ENCODE measurements around the gene FOXN3.

FOXN3 gene

DNA sequence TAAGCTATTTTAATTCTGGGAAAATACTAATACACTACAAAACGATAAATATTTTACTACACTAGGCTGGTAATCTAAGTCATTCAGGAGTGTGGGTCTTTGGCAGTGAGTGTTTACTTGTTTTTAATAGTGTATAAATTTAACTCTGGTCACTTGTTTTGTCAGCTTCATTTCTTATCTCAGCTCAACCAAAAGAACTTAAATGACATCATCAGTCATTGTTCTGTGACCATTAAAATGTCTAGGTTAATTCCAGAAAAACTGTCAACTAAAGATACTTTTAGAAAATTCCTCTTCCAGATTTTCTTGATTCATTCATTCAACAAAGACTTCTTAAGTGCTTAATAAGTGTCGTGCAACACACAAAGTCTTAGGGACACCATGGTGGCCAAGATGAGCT lies 102.8 kb downstream of the FOXN3 start:
- Histone ChIP-seq H3K4me3 (no peak overlapping the region), H3K9ac (ENCODE audit: insufficient read length) (no peak overlapping the region), H3K36me3 (ENCODE audit: insufficient read depth, low read length) (no peaks in the 10 kb centered on the region), H3K9me3 (ENCODE audit: low read depth, low read length) (no peaks in the 10 kb centered on the region), H3K27ac (no peak overlapping the region)
- no peak for DNase-seq (ENCODE audit: low read depth, low spot score)
- TF ChIP-seq FOXP2 (optimal IDR thresholded peaks at IDR 0.05; ENCODE audit: control extremely low read depth, extremely low read length, insufficient read depth) (no peak), POLR2AphosphoS5 (IDR thresholded peaks at IDR 0.05; ENCODE audit: borderline replicate concordance, low read depth, low read length) (no peak), EZH2 (IDR thresholded peaks at IDR 0.05) (no peak)

DNA sequence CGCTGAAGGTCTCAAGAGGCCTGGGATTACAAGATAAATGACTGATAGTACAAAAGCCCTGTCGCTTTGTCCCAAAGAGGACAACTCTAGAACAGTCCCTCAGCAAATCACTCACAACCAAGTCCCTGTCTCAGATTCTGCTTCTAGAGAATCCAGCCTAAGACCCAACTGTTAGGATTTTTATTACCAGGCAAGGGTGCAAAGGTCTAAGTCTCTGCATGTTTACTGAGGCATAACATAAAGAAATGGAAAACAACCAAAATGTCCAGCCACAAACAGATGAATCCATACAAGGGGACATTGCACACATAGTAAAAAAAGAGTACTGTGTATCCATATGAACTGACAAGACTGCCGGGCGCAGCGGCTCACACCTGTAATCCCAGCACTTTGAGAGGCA lies 104.1 kb downstream of the FOXN3 start:
- DNase-seq (ENCODE audit: low read depth, low spot score) = no peak
- Histone ChIP-seq H3K36me3 (ENCODE audit: insufficient read depth, low read length) (no peaks in the 10 kb centered on the region), H3K9ac (ENCODE audit: insufficient read length) (no peak overlapping the region), H3K27ac (no peak overlapping the region), H3K4me3 (no peak overlapping the region), H3K9me3 (ENCODE audit: low read depth, low read length) (no peaks in the 10 kb centered on the region)
- TF ChIP-seq FOXP2 (optimal IDR thresholded peaks at IDR 0.05; ENCODE audit: control extremely low read depth, extremely low read length, insufficient read depth) = no peak
- TF ChIP-seq POLR2AphosphoS5 (IDR thresholded peaks at IDR 0.05; ENCODE audit: borderline replicate concordance, low read depth, low read length) = no peak
- no peak for TF ChIP-seq EZH2 (IDR thresholded peaks at IDR 0.05)

DNA sequence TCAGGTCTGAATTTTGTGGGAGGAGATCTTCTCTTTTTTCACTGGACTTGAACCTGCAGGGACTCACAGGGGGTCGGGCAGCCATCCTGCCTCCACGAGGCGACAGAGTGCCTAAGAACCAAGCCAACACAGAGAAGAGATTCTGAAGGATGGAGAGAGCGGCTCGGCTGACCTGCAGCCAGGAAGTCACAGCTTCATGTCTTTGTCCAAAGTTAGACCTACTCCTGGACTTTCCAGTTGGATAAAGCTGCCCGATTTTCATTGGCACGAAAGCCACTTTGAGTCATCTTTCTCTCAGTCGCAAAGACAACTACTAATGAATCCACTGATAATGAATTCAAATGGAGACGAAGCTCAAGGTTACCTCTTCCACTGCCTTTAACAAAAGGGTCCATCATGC lies 106.8 kb downstream of the FOXN3 start:
- H3K9me3 ChIP-seq (ENCODE audit: low read depth, low read length) = no peaks in the 10 kb centered on the region
- H3K9ac ChIP-seq (ENCODE audit: insufficient read length) = no peak overlapping the region
- TF ChIP-seq EZH2 (IDR thresholded peaks at IDR 0.05) = no peak
- H3K27ac ChIP-seq = no peak overlapping the region
- no peaks in the 10 kb centered on the region for H3K36me3 ChIP-seq (ENCODE audit: insufficient read depth, low read length)
- no peak overlapping the region for H3K4me3 ChIP-seq
- DNase-seq (ENCODE audit: low read depth, low spot score) = no peak

DNA sequence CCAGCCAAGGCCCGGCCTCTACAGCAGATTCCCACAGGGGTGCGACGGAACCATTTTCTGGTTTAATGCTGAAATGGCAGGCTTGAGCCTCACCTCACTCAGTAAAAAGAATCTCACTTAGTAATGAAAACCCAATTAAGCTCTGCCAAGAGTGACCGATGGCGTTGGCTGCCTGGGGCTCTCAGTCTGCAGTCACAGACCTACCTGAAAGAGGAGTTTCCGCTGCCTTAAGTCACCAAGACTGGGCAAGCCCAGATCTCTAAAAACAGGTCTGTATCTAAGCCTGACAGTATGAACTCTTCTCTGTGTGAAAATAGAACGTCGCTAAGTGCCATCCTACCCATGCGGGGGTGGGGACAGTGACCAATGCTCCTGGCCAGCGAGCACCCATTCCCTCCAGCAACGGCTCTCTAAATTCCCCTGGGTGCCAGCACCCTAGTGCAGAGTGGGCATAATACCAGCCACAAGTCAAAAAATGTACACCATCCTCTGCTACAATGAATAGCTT lies 107.3 kb downstream of the FOXN3 start:
- Histone ChIP-seq H3K9me3 (ENCODE audit: low read depth, low read length) (no peaks in the 10 kb centered on the region), H3K4me3 (no peak overlapping the region), H3K27ac (no peak overlapping the region), H3K36me3 (ENCODE audit: insufficient read depth, low read length) (no peaks in the 10 kb centered on the region), H3K9ac (ENCODE audit: insufficient read length) (no peak overlapping the region)
- no peak for DNase-seq (ENCODE audit: low read depth, low spot score)
- TF ChIP-seq POLR2AphosphoS5 (IDR thresholded peaks at IDR 0.05; ENCODE audit: borderline replicate concordance, low read depth, low read length) (no peak), FOXP2 (optimal IDR thresholded peaks at IDR 0.05; ENCODE audit: control extremely low read depth, extremely low read length, insufficient read depth) (no peak), EZH2 (IDR thresholded peaks at IDR 0.05) (no peak)

DNA sequence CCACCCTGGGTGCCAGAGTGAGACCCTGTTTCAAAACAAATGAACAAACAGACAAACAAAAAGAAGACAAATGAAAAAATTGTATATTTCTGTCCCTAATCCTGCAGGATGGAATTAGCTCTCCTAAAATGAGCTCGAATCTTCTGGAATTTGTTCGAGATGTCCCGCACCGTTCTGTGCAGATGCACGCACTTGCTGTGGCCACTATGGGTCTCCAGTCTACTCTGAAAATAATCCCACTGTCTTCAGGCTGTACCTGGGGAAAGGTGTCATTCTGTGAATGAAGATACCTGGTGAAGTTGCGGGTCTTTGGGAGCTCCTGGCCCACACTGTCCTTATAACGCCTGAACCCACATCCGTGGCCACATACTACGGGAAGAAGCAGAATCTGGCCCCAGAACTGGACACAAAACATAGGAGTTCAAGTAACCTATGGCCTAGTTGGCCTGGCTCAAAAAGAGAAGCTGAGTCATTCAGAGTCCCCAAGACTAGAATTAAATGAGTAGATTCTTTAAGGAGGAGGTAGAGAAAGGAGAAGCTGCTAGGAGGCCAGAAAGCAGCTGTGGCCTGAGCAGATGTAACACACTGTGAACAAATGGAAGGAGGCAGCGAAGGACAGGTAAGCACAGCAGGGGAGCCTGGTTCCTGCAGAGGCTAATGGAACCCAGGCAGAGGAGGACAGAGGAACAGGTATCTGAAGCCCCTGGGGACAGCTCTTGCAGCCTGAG lies 108.6 kb downstream of the FOXN3 start:
- TF ChIP-seq EZH2 (IDR thresholded peaks at IDR 0.05) = no peak
- Histone ChIP-seq H3K9ac (ENCODE audit: insufficient read length) (no peak overlapping the region), H3K36me3 (ENCODE audit: insufficient read depth, low read length) (no peaks in the 10 kb centered on the region), H3K4me3 (no peak overlapping the region), H3K9me3 (ENCODE audit: low read depth, low read length) (no peaks in the 10 kb centered on the region), H3K27ac (no peak overlapping the region)
- DNase-seq (ENCODE audit: low read depth, low spot score) = no peak

DNA sequence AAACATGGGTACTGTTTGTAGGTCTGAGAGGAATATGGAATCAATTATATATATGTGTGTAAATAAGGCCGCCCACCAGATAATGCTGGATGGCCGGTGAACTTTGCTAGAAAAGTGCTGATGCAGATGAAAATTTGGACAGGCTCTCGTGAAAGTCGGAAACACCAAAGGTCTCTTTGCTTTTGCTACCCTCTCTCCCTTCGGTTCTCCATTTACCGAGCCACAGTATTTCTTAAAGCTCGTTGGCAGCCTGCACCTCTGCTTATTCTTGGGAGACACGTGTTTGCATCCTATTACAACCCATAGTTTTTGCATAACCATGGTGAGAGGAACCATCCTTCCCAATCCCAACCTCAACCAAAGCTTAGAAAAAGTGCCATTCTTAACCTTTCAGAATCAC lies 109.6 kb downstream of the FOXN3 start:
- H3K4me3 ChIP-seq = no peak overlapping the region
- no peaks in the 10 kb centered on the region for H3K36me3 ChIP-seq (ENCODE audit: insufficient read depth, low read length)
- H3K9me3 ChIP-seq (ENCODE audit: low read depth, low read length) = no peaks in the 10 kb centered on the region
- TF ChIP-seq POLR2AphosphoS5 (IDR thresholded peaks at IDR 0.05; ENCODE audit: borderline replicate concordance, low read depth, low read length) (no peak), FOXP2 (optimal IDR thresholded peaks at IDR 0.05; ENCODE audit: control extremely low read depth, extremely low read length, insufficient read depth) (no peak), EZH2 (IDR thresholded peaks at IDR 0.05) (no peak)
- H3K9ac ChIP-seq (ENCODE audit: insufficient read length) = no peak overlapping the region
- 0 out of 2 replicates have a peak overlapping the region, but pooled peaks have one; percentile 34 for H3K27ac ChIP-seq
- DNase-seq (ENCODE audit: low read depth, low spot score) = no peak

DNA sequence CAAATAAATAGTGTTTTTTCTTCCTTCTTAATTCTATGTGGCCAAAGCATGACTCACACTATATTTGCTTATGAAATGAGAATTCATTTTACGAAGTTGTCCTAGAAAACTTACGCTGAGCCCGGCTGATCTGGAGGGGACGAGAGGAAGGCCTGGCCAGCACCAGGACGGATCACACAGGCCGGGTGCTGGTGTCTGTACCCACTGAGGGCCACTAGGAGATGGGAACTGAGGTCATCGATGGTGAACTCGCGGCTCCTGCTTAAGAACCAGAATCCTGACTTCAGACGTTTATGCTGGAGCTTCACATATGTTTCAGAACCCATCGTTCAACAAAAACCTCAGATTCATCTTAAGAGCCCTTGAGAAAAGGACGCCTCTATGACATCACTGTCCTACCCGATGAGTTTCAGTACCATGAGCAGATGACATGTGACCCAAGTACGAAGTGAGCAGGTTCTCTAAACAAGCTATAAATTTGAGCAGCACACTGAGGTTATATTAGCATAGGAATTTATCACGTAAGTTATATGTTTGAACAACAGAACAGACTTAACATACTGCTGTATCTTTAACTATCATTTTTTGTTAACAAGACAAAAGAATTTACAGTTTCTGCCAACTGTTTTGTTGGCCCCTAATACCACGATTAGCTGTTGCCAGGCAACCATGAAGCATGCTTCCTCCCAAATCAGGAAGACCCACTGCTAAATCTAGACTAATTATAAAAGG lies 111.9 kb downstream of the FOXN3 start:
- peak overlapping the region; percentile 52 for H3K4me3 ChIP-seq
- H3K9ac ChIP-seq (ENCODE audit: insufficient read length) = no peak overlapping the region
- H3K9me3 ChIP-seq (ENCODE audit: low read depth, low read length) = no peaks in the 10 kb centered on the region
- no peak for TF ChIP-seq FOXP2 (optimal IDR thresholded peaks at IDR 0.05; ENCODE audit: control extremely low read depth, extremely low read length, insufficient read depth)
- TF ChIP-seq POLR2AphosphoS5 (IDR thresholded peaks at IDR 0.05; ENCODE audit: borderline replicate concordance, low read depth, low read length) = no peak
- no peak for TF ChIP-seq EZH2 (IDR thresholded peaks at IDR 0.05)
- peak; percentile 28 for DNase-seq (ENCODE audit: low read depth, low spot score)
- peak overlapping the region; percentile 81 for H3K27ac ChIP-seq
- H3K36me3 ChIP-seq (ENCODE audit: insufficient read depth, low read length) = no peaks in the 10 kb centered on the region

DNA sequence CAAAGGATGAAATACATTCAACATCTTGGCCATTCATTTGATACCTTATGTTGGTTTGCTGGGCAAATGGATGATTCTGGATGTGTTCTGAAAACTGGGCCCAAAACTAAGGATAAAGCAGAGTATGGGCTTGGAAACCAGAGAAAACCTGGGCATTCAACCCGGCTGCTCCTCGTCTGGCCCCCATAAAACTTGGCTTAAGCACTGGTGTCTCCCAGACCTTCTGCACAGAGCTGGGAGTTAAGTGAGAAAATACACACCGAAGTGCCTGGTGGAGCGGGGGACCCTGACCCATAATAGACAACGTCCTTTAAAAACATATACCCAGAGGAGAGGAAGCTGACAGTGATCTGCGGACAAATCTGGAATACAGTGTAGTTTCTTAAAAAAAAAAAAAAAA lies 112.5 kb downstream of the FOXN3 start:
- Histone ChIP-seq H3K36me3 (ENCODE audit: insufficient read depth, low read length) (no peaks in the 10 kb centered on the region), H3K4me3 (no peak overlapping the region), H3K9ac (ENCODE audit: insufficient read length) (no peak overlapping the region)

More for the DNA sequence above, 112.5 kb downstream of the FOXN3 start:
- Histone ChIP-seq H3K27ac (peak overlapping the region; percentile 81; the same call in 1 of the 2 replicates), H3K9me3 (ENCODE audit: low read depth, low read length) (no peaks in the 10 kb centered on the region)
- DNase-seq (ENCODE audit: low read depth, low spot score) = no peak
- TF ChIP-seq FOXP2 (optimal IDR thresholded peaks at IDR 0.05; ENCODE audit: control extremely low read depth, extremely low read length, insufficient read depth) = no peak
- no peak for TF ChIP-seq EZH2 (IDR thresholded peaks at IDR 0.05)
- TF ChIP-seq POLR2AphosphoS5 (IDR thresholded peaks at IDR 0.05; ENCODE audit: borderline replicate concordance, low read depth, low read length) = no peak

Measured in SK-N-MC (cell line).